T47D (cell line): ENCODE data around the gene GPD2.

ENCODE experiments used
- DNase-seq, 2 experiments: peaks; one replicate each; pipeline versions ENCODE4 v3.0.0 to v3.0.0-alpha.2; 2011 to 2012; ENCODE audit warnings: low read depth in 1 of 2, low spot score in 1 of 2
- JUND ChIP-seq: IDR thresholded peaks from 2 replicates; pipeline ENCODE4 v1.6.1; 2012; ENCODE audit warnings: low read depth
- in situ Hi-C: cut with HindIII; loops from 2 replicates; pipeline ENCODE4 v1.10.0; 2016; ENCODE audit warnings: low sequenced_read_pairs, low pct_unique_long_range_greater_than_20kb

The GPD2 gene

GRCh38 chr2:156565066-156565710, 129.0 kb downstream of the GPD2 start:
- in situ Hi-C loops: no loop called here
- no peak for TF ChIP-seq JUND
- no peak for DNase-seq

- no peak for DNase-seq
- in situ Hi-C loops: no loop called here
- no peak for TF ChIP-seq JUND
These were observed 137.5 kb downstream of the GPD2 start for GRCh38 chr2:156573710-156574109.

- in situ Hi-C loops: no loop called here
- no peak for TF ChIP-seq JUND
- DNase-seq: no peak
These were observed 137.9 kb downstream of the GPD2 start for GRCh38 chr2:156574112-156574511.

GRCh38 chr2:156576005-156576404, 139.8 kb downstream of the GPD2 start:
- in situ Hi-C loops: no loop called here
- no peak for TF ChIP-seq JUND
- DNase-seq: no peak

GRCh38 chr2:156580501-156580900, 144.3 kb downstream of the GPD2 start:
- no peak for TF ChIP-seq JUND
- in situ Hi-C loops: no loop called here
- no peak for DNase-seq

- no peak for TF ChIP-seq JUND
- DNase-seq: no peak
- in situ Hi-C loops: no loop called here
These were observed 145.1 kb downstream of the GPD2 start for GRCh38 chr2:156581280-156581679.

GRCh38 chr2:156585457-156585856, 149.3 kb downstream of the GPD2 start:
- TF ChIP-seq JUND: no peak
- in situ Hi-C loops: no loop called here
- no peak for DNase-seq

- in situ Hi-C loops: no loop called here
- TF ChIP-seq JUND: no peak
- no peak for DNase-seq
These were observed 150.4 kb downstream of the GPD2 start for GRCh38 chr2:156586621-156587020.

- no peak for TF ChIP-seq JUND
- DNase-seq: peak; percentile 9 to 56
- in situ Hi-C loops: no loop called here
These were observed 153.4 kb downstream of the GPD2 start for GRCh38 chr2:156589381-156590079.

GRCh38 chr2:156590085-156590739, 154.0 kb downstream of the GPD2 start:
- no peak for DNase-seq
- in situ Hi-C loops: no loop called here
- no peak for TF ChIP-seq JUND

- no peak for DNase-seq
- TF ChIP-seq JUND: no peak
- in situ Hi-C loops: no loop called here
These were observed 156.8 kb downstream of the GPD2 start for GRCh38 chr2:156592809-156593593.

GRCh38 chr2:156593594-156593921, 157.4 kb downstream of the GPD2 start:
- in situ Hi-C loops: no loop called here
- DNase-seq: no peak
- TF ChIP-seq JUND: no peak

GRCh38 chr2:156598563-156598962, 162.4 kb downstream of the GPD2 start:
- in situ Hi-C loops: no loop called here
- no peak for DNase-seq
- no peak for TF ChIP-seq JUND
